ENCODE data around the gene SLC38A2.
"Not testable (repeated sequence)": the region's sequence is repeated elsewhere in the genome, so short reads cannot be mapped to it uniquely, and the experiment has no call there.

Gene SLC38A2

DNA sequence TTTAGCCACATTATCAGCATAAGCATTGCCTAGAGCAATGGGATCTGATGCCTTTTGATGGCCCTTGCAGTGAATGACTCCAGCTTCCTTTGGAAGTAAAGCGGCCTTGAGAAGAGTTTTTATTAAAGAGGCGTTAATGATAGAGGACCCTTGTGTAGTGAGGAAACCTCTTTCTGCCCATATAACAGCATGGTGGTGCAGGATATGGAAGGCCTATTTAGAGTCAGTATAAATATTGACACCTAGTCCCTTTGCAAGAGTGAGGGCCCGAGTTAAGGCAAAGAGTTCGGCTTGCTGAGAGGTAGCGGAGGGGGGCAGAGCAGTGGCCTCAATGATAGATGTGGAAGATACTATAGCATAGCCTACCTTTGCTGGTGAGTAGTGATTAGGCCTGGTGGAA is 47.5 kb downstream of the SLC38A2 start:
- not testable (repeated sequence) for DNase-seq (ENCODE audit: low read depth in 2 of 2, low spot score in 1 of 2)

DNA sequence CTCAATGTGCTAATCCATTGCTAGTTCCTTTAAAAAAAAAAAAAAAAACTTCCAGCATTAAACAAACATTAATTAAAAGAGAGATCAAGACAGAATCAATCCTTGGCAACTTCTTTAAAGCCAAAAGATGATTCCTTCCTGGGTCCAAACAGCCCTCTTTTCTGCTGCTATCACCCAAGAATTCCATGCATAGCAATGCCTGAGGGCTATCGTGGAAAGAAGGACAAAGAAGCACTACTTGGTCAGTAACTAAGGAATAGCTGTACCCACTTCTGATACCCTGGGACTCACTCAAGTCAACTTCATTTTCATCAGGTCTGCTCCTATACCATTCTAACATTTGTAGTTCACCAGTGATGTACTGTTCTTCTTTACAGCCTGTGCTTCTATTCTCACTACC is 51.8 kb downstream of the SLC38A2 start:
- no peak for DNase-seq (ENCODE audit: low read depth in 2 of 2, low spot score in 1 of 2)

GRCh38 chr12:46318037-46318436 is 54.5 kb downstream of the SLC38A2 start:
- DNase-seq (ENCODE audit: low read depth in 2 of 2, low spot score in 1 of 2) = no peak

Measured in stimulated activated CD8-positive, alpha-beta memory T cell treated with anti-CD3 and anti-CD28 coated beads, Interleukin-4, amount 100 ng/mL, for 4 hours (primary cell).